Fibroblast of villous mesenchyme (primary cell): Measurements from ENCODE around the gene TP53RK. TPM values are rescaled to one million over a fixed set of nuclear protein-coding genes. Genes with fewer than 3 reads are reported as not detected.
A peak's percentile ranks its signal among the peaks of the same experiment; 100 is the strongest.

Experiments
- DNase-seq: peaks from one replicate; pipeline ENCODE4 v3.0.0-alpha.2; 2010; ENCODE audit warnings: low read depth
- H3K4me3 ChIP-seq: 2 replicates; pipeline ENCODE4 v1.5.1; 2011; ENCODE audit warnings: low read depth, mild to moderate bottlenecking, low read length
- total RNA-seq: library from RNA; depleted of rRNA; stranded (reverse); fragments of >200 nt; gene quantifications from 2 replicates; pipeline ENCODE4 v1.2.3, GENCODE V29; 2012
- TF ChIP-seq, protein P1 (sequence below): IDR thresholded peaks from 2 replicates; pipeline ENCODE4 v1.5.1; 2012; ENCODE audit warnings: low read depth, mild to moderate bottlenecking, low read length; ENCODE audit not compliant: insufficient read depth

The TP53RK gene
- total RNA-seq, 1 donor, result 26.3 TPM

DNA sequence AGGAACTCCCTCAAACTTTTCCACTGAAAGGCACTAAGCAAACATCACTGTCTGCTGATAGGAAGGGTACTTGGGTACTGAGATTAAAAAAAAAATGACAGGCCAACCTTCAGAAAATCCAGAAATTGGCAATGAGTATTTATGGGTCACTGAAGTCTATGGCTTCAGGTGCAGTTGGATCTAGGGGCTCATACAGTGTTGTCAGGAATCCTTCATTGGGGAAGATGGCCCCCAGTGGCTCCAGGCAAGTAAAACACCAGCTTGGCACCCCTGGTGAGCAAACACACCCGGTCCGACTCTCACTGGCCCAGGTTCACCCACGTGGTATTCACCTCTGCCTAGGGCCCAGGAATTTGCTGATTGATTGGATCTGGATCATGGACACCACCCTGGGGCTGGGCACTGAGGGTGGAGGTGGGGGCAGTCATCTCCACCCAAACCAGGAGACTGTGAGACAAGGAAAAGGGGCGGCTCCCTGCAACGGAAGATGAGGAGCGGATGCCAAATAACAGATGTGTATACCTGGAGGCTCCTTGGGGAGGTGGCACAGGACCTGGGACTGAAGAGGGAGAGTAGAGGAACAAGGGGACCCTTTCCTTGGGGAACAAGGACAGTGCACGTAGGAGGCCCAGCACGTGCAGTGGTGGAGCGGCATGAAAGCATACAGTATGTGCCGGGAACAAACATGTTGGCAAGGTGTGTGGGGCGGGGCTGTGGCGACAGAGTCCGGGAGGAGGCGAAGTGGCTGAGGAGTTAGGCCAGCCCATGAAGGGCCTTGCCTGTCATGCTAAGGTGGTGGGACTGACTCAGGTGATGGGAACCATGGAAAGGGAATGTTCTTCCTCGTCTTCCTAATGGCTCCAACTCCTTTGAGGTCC, 25.0 kb upstream of the TP53RK start:
- no peak overlapping the region for H3K4me3 ChIP-seq
- TF ChIP-seq, protein P1, sequence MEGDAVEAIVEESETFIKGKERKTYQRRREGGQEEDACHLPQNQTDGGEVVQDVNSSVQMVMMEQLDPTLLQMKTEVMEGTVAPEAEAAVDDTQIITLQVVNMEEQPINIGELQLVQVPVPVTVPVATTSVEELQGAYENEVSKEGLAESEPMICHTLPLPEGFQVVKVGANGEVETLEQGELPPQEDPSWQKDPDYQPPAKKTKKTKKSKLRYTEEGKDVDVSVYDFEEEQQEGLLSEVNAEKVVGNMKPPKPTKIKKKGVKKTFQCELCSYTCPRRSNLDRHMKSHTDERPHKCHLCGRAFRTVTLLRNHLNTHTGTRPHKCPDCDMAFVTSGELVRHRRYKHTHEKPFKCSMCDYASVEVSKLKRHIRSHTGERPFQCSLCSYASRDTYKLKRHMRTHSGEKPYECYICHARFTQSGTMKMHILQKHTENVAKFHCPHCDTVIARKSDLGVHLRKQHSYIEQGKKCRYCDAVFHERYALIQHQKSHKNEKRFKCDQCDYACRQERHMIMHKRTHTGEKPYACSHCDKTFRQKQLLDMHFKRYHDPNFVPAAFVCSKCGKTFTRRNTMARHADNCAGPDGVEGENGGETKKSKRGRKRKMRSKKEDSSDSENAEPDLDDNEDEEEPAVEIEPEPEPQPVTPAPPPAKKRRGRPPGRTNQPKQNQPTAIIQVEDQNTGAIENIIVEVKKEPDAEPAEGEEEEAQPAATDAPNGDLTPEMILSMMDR, result no peak
- DNase-seq, result no peak

DNA sequence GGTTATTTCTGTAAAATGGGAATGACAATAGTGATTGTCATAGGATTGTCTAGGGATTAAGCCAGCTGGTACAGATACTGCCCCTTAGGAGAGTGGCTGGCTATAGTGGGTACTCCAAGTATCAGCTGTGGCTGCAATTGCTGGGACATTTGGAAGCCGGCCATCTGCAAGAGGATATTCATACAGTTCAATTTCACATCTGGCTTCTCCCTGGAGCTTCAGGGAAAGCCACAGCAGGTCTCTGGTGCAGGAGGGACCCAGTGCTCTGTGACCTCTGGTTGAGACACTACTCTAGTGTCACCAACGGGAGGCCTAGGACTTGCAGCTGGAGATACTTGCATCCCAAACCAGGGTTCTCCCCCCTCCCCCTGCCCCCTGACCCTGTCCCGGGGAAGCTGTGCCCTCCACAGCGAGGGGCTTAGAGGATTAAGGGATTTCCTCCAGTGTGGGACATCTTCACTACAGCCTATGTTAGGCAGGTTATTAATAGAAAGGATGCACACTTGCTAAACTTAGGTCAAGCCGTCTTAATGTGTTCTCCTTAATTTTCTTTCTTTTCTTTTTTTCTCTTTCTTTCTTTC, 22.9 kb upstream of the TP53RK start:
- TF ChIP-seq, protein P1, result no peak

GRCh38 chr20:46710153-46710913, 21.1 kb upstream of the TP53RK start:
- TF ChIP-seq, protein P1, result no peak
- H3K4me3 ChIP-seq, result peak overlapping the region; percentile 75
- no peak for DNase-seq

More for the DNA sequence above, 22.9 kb upstream of the TP53RK start:
- no peak overlapping the region for H3K4me3 ChIP-seq
- DNase-seq, result no peak

DNA sequence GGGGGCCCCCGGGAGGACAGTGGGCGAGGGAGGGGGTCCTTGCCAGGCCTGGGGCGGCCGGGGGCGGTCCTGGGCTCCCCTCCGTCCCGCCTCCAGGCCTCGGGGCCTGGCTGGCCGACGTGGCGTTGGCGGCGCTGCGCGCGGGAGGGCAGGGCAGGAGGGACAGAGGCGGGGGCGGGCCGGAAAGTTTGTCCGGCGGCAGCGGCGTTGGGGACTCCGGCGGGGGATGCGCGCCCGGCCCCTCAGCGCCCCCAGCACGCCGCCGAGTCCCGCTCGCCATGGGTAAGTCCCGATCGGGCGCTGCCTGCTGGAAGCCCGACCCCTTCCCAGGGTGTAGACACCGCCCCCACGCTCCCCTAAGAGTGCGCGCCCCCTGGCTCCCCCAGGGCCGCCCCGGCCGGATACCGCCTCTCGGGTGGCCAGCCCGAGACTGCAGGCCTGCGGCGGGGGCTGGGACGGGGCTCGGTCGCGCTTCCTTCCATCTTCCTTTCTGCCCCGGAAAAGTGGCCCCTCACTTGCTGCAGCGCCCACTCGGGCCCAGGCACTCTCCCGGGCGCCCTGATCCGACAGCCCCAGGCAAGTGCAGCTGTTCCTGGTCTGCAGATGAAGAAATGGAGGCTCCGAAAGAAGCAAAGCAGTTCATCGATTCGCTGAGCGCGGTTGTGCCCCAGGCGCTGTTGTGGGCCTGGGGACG, 20.4 kb upstream of the TP53RK start, which contains the start of gene SLC2A10:
SLC2A10 (plus strand) TSS at position 191 of the 694 bp plus-strand sequence; CDS start at position 279, 88 bp downstream.
- H3K4me3 ChIP-seq, result peak within 1 kb of the TSS; percentile 75
- peak; percentile 70 for DNase-seq
- TF ChIP-seq, protein P1, result no peak

DNA sequence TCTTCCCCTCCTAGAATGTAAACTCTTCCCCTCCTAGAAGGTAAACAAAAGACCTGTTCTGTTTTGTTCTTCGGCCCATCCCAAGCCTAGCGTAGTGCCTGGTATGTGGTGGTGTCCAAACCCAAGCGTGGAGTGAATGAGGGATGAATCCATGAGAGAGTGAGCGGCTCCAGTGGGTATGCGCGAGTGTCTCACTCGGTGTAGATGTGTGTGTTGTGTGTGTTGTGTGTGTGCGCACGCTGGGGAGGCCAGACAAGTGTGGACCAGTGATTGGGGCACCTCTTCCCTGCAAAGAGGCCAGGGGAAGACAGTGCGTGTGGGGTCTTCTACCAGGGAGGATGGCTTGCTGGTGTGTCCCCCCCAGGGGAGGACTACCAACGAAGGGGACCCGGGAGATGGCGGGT, 19.8 kb upstream of the TP53RK start:
- no peak for DNase-seq

More for the DNA sequence above, 19.8 kb upstream of the TP53RK start:
- H3K4me3 ChIP-seq, result peak overlapping the region; percentile 75
- TF ChIP-seq, protein P1, result no peak
